NCI-H2196 (cell line): ENCODE results near the gene C6orf52.

ENCODE experiments used
- DNase-seq: peaks from one replicate; lab custom pipeline; 2025; ENCODE audit not compliant: unreplicated experiment; lab: John Stamatoyannopoulos, UW

The C6orf52 gene

GRCh38 chr6:10658910-10659698 lies 35.3 kb downstream of the C6orf52 start:
- DNase-seq, result no peak

- DNase-seq, result no peak
Observed at GRCh38 chr6:10655508-10656055, 38.8 kb downstream of the C6orf52 start.

- no peak for DNase-seq
Observed at GRCh38 chr6:10644225-10644624, 50.2 kb downstream of the C6orf52 start.

DNA sequence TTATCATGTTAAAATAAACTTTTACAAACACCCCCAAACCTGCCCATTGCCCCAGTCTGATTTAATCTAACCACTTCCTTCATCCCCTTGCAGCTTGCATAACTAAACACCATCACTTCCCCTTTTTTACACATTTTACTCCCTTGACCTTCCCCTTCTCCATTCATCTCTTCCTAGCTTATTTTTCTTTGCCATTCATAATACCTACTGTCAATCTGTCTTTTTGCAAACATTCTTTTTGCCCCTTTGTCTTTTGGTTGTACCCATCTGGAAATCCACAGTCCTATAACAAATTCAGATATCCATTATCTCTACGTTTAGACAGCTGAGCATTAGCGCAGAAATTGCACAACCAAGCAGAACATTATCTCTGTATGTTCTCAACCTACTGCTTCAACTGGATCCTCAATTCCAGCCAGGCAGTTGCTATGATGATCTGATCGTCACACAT lies 51.2 kb downstream of the C6orf52 start:
- DNase-seq, result no peak

GRCh38 chr6:10641528-10641927 lies 52.9 kb downstream of the C6orf52 start:
- DNase-seq, result no peak

- no peak for DNase-seq
Observed at GRCh38 chr6:10640412-10640811, 54.0 kb downstream of the C6orf52 start.

DNA sequence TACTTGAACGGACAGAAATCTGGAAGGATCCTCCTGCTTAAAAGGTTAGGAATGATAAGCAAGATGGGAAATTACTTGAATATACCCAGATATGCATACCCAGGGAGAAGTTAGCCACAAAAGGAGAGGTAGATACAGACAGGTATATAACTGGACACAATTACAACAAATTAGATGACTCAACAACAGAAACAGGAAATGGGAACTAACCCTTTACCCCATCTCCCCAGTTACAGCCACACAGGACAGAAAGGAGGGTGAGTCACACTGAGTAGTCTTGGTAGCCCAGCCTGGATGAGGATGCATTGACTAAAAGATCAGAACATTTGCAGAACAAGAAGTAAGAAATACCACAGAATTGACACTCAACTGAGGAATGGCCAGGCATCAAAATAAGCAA lies 61.2 kb downstream of the C6orf52 start:
- DNase-seq, result no peak

- no peak for DNase-seq
Observed at GRCh38 chr6:10630178-10630577, 64.2 kb downstream of the C6orf52 start.

- no peak for DNase-seq
Observed at GRCh38 chr6:10627800-10628199, 66.6 kb downstream of the C6orf52 start.

- DNase-seq, result no peak
Observed at GRCh38 chr6:10626154-10626741, 68.2 kb downstream of the C6orf52 start.

DNA sequence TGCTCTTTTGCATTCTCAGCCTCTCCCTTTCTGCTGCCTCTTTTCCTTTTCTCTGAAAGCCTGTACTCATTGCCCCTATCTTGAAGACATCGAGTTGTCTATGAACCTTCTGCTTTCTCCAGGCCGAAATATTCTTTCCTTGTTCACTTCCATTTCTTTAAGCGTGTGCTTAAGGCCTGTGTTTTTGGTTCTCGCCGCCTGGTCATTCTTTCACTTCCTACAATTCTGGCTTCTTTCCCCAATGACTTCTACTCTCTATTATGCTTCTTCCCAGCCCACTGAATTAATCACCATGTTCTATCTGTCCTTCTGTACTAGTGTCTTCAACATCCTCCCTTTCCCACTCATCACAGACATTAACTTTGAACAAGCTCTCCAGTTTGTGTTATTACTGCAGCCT lies 69.6 kb downstream of the C6orf52 start:
- no peak for DNase-seq

DNA sequence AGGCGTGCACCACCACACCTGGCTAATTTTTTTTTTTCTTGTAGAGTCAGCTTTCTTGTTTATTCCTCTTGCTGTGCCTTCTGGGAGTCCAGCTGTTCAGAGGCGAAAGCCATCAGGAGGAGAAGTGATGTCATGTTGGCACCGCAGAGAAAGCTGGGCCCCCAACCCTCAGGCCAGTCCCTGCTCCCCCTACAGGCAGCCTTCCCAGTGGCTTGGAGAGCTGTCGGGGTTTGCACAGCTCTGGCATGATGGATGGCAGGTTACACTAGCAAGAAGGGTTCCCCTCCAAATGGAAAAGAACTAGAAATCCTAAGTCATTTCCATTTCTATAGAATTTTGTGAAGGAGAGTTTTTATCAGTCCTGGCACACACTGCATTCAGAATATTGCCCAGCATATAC lies 72.6 kb downstream of the C6orf52 start:
- DNase-seq, result no peak
